NCI-H446 treated with DMSO at 0.1 percent for 48 hours (cell line): ENCODE data around the gene DDAH1.

Experiments used
- DNase-seq: peaks from one replicate; lab custom pipeline; 2025; lab: John Stamatoyannopoulos, UW

Gene DDAH1

GRCh38 chr1:85274969-85275453 lies 189.9 kb downstream of the DDAH1 start:
- no peak for DNase-seq

DNA sequence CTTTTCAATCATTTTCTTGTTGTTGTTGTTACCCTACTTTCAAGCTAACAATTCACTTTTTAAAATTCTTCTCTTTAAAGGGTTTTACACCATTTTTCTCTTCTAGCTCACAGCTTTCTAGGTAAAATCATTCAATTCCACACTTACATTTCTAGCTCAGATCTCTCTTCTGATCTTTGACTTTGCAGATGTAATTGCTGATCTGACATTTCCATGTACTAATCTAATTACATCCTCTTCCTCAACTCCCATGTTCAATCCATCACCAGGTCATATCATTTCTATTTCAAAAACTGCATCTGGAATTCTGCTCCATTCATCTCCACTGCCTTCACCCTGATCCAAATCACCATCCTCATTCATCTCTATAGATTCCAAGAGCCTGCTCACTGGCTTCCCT lies 191.6 kb downstream of the DDAH1 start:
- DNase-seq = no peak

GRCh38 chr1:85268801-85269585 lies 196.0 kb downstream of the DDAH1 start:
- DNase-seq = no peak
